Fibroblast of lung (primary cell): ENCODE results near the gene UGT1A7.

Experiments used
- EZH2 ChIP-seq: IDR thresholded peaks from 2 replicates; pipeline ENCODE4 v1.5.1; 2012; ENCODE audit warnings: low read length, control low read depth, mild to moderate bottlenecking; ENCODE audit errors: missing control alignments
- TF ChIP-seq, protein P1 (sequence below), 2 donors: IDR thresholded peaks in 1 of 2; conservative IDR thresholded peaks in 1 of 2; 1 replicate in 1 of 2; 2 replicates in 1 of 2; pipeline ENCODE4 v1.5.1; 2011 to 2012; ENCODE audit warnings: low read length in 2 of 2, control low read depth in 1 of 2, inconsistent platforms in 1 of 2, low read depth in 1 of 2, mild to moderate bottlenecking in 1 of 2

DNA sequence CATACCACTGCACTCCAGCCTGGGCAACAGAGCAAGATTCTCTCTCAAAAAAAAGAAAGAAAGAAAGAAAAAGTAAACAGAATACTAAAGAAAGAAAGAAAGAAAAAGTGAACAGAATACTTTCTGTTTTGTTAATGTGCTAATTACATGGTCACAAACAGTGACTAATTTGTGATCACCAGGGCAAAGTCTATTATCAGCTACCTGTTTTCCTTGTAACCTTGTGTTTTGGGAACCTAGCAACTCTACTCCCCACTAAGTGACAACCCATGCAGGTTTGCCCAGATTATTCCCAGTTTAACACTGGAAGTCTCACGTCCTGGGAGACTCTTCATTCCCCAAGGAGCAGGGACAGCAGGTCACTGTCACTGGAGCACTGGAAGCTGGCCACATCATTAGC, 26.7 kb upstream of the UGT1A7 start:
- TF ChIP-seq, protein P1, sequence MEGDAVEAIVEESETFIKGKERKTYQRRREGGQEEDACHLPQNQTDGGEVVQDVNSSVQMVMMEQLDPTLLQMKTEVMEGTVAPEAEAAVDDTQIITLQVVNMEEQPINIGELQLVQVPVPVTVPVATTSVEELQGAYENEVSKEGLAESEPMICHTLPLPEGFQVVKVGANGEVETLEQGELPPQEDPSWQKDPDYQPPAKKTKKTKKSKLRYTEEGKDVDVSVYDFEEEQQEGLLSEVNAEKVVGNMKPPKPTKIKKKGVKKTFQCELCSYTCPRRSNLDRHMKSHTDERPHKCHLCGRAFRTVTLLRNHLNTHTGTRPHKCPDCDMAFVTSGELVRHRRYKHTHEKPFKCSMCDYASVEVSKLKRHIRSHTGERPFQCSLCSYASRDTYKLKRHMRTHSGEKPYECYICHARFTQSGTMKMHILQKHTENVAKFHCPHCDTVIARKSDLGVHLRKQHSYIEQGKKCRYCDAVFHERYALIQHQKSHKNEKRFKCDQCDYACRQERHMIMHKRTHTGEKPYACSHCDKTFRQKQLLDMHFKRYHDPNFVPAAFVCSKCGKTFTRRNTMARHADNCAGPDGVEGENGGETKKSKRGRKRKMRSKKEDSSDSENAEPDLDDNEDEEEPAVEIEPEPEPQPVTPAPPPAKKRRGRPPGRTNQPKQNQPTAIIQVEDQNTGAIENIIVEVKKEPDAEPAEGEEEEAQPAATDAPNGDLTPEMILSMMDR (conservative IDR thresholded peaks at IDR 0.05 in 1 of 2, IDR thresholded peaks at IDR 0.05 in 1 of 2; ENCODE audit: low read depth in 1 of 2, low read length in 2 of 2) = no peak
- no peak for TF ChIP-seq EZH2
